ENCODE results near the gene SHMT2. TPM values are rescaled to one million over a fixed set of nuclear protein-coding genes. Genes with fewer than 3 reads are reported as not detected.

Gene SHMT2
- total and polyA plus RNA-seq, 2 donors from 2014 or later, result 49.3 to 70.1 TPM

DNA sequence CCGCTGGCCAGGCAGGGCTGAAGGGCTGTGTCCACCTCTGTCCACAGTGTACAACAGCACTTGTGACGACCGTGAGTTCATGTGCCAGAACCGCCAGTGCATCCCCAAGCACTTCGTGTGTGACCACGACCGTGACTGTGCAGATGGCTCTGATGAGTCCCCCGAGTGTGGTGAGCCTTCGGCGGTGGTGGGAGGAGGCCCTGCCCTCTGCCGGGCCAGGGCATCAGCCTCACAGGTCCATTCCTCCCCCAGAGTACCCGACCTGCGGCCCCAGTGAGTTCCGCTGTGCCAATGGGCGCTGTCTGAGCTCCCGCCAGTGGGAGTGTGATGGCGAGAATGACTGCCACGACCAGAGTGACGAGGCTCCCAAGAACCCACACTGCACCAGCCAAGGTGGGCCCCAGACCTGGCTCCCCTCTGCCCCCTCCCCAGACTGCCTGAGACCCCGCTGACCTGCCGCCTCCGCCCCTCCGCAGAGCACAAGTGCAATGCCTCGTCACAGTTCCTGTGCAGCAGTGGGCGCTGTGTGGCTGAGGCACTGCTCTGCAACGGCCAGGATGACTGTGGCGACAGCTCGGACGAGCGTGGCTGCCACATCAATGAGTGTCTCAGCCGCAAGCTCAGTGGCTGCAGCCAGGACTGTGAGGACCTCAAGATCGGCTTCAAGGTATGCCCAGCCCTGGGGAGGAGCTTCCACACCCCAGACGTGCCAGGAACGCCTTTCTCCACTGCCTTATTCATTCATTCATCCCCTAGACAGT, 33.7 kb upstream of the SHMT2 start:
- H3K9ac ChIP-seq (ENCODE audit: low read length in 3 of 3), result no peak overlapping the region
- H3K27me3 ChIP-seq (ENCODE audit: control insufficient read depth, insufficient read depth, low read length), result no peaks in the 10 kb centered on the region
- DNase-seq (no peak), FAIRE-seq (no peak)
- intact Hi-C loops (cut with DNase I), result no loop called here
- TF ChIP-seq, protein P1, sequence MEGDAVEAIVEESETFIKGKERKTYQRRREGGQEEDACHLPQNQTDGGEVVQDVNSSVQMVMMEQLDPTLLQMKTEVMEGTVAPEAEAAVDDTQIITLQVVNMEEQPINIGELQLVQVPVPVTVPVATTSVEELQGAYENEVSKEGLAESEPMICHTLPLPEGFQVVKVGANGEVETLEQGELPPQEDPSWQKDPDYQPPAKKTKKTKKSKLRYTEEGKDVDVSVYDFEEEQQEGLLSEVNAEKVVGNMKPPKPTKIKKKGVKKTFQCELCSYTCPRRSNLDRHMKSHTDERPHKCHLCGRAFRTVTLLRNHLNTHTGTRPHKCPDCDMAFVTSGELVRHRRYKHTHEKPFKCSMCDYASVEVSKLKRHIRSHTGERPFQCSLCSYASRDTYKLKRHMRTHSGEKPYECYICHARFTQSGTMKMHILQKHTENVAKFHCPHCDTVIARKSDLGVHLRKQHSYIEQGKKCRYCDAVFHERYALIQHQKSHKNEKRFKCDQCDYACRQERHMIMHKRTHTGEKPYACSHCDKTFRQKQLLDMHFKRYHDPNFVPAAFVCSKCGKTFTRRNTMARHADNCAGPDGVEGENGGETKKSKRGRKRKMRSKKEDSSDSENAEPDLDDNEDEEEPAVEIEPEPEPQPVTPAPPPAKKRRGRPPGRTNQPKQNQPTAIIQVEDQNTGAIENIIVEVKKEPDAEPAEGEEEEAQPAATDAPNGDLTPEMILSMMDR (IDR thresholded peaks at IDR 0.05; ENCODE audit: borderline replicate concordance, extremely low read depth, insufficient read depth), result no peak
- peaks cover 8 to 29% (median 18%) of the 10 kb centered on the region in 3 donors for H3K36me3 ChIP-seq (ENCODE audit: control insufficient read depth in 2 of 3, insufficient read depth in 3 of 3, low read length in 3 of 3)
- H3K27ac ChIP-seq (ENCODE audit: low read depth in 2 of 2, low read length in 2 of 2), result no peak overlapping the region
- H3K4me3 ChIP-seq (ENCODE audit: low read length in 3 of 3), result no peak overlapping the region
- H3K4me1 ChIP-seq (ENCODE audit: control insufficient read depth in 2 of 3, insufficient read depth in 2 of 3, low read depth in 1 of 3, low read length in 3 of 3), result no peaks in the 10 kb centered on the region
- H3K9me3 ChIP-seq (ENCODE audit: control insufficient read depth in 2 of 3, insufficient read depth in 1 of 3, low read length in 3 of 3), result peaks cover 0 to 2% (median 0%) of the 10 kb centered on the region in 3 donors

DNA sequence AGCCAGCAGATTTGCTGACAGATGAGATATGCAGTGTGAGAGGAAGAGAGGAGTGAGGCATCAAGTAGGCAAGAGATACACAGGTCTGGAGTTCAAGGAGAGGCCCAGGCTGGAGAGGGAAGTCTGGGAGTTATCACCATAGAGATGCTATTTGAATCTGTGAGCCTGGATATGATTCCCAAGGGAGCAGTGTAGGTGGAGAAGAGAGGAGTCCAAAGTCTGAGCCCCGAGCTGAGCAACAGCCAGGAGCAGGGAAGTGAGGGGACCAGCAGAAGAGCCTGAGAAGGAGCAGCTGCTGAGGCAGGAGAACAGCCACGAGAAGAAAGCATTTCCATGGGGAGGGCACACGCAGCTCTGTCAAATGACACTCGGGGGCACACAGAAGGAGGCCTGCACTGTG, 33.1 kb upstream of the SHMT2 start:
- peaks cover 7 to 27% (median 16%) of the 10 kb centered on the region in 3 donors for H3K36me3 ChIP-seq (ENCODE audit: control insufficient read depth in 2 of 3, insufficient read depth in 3 of 3, low read length in 3 of 3)
- peaks cover 0 to 2% (median 0%) of the 10 kb centered on the region in 3 donors for H3K9me3 ChIP-seq (ENCODE audit: control insufficient read depth in 2 of 3, insufficient read depth in 1 of 3, low read length in 3 of 3)
- TF ChIP-seq, protein P1 (IDR thresholded peaks at IDR 0.05; ENCODE audit: borderline replicate concordance, extremely low read depth, insufficient read depth), result no peak
- H3K4me1 ChIP-seq (ENCODE audit: control insufficient read depth in 2 of 3, insufficient read depth in 2 of 3, low read depth in 1 of 3, low read length in 3 of 3), result no peaks in the 10 kb centered on the region
- no peak overlapping the region for H3K9ac ChIP-seq (ENCODE audit: low read length in 3 of 3)
- no peaks in the 10 kb centered on the region for H3K27me3 ChIP-seq (ENCODE audit: control insufficient read depth, insufficient read depth, low read length)
- H3K4me3 ChIP-seq (ENCODE audit: low read length in 3 of 3), result no peak overlapping the region
- H3K27ac ChIP-seq (ENCODE audit: low read depth in 2 of 2, low read length in 2 of 2), result no peak overlapping the region
- DNase-seq, result no peak
- FAIRE-seq, result no peak
- intact Hi-C loops (cut with DNase I), result no loop called here

DNA sequence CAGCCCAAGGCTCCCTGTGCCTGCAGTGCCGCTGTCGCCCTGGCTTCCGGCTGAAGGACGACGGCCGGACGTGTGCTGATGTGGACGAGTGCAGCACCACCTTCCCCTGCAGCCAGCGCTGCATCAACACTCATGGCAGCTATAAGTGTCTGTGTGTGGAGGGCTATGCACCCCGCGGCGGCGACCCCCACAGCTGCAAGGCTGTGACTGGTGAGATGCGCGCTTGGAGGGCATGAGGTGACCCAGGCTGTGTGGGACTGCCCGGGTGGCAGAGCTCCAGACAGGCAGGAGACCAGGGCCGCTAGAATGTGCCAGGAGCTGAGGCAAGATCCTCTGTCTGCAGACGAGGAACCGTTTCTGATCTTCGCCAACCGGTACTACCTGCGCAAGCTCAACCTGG, 32.6 kb upstream of the SHMT2 start:
- DNase-seq (no peak), FAIRE-seq (no peak)
- Histone ChIP-seq H3K27me3 (ENCODE audit: control insufficient read depth, insufficient read depth, low read length) (no peaks in the 10 kb centered on the region), H3K9ac (ENCODE audit: low read length in 3 of 3) (no peak overlapping the region), H3K27ac (ENCODE audit: low read depth in 2 of 2, low read length in 2 of 2) (no peak overlapping the region), H3K4me1 (ENCODE audit: control insufficient read depth in 2 of 3, insufficient read depth in 2 of 3, low read depth in 1 of 3, low read length in 3 of 3) (no peaks in the 10 kb centered on the region), H3K36me3 (ENCODE audit: control insufficient read depth in 2 of 3, insufficient read depth in 3 of 3, low read length in 3 of 3) (peaks cover 2 to 21% (median 13%) of the 10 kb centered on the region in 3 donors), H3K4me3 (ENCODE audit: low read length in 3 of 3) (no peak overlapping the region), H3K9me3 (ENCODE audit: control insufficient read depth in 2 of 3, insufficient read depth in 1 of 3, low read length in 3 of 3) (no peaks in the 10 kb centered on the region)
- TF ChIP-seq, protein P1 (IDR thresholded peaks at IDR 0.05; ENCODE audit: borderline replicate concordance, extremely low read depth, insufficient read depth), result no peak
- intact Hi-C loops (cut with DNase I), result no loop called here

All from kidney (tissue), 14 donors.